ENCODE data around the gene STK35. TPM values are rescaled to one million over a fixed set of nuclear protein-coding genes. Genes with fewer than 3 reads are reported as not detected.

The STK35 gene
- total and polyA plus RNA-seq, 8 donors: 3.5 to 10.7 (median 5.6) TPM

DNA sequence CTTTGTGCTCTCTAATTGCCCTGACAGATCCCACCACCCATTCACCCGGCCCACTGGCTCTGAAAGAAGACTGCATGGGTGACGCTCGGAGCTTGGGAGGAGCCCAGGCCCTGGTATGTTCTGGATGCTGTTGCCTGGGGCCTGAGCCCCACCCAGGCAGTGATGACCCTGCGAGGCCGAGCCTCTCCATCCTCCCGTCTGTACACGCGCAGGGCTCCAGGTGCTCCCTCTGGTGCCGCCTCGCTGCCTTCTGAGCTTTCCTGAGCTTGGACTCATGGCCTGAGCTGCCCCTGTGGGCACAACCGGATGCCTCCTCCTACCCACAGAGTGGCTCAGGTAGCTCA lies 61.2 kb downstream of the STK35 start:
- Histone ChIP-seq H3K9me3 (no peaks in the 10 kb centered on the region), H3K27me3 (no peaks in the 10 kb centered on the region), H3K4me1 (no peaks in the 10 kb centered on the region), H3K36me3 (no peaks in the 10 kb centered on the region), H3K4me3 (no peak overlapping the region), H3K27ac (no peak overlapping the region)
- WGBS, 2 donors: 75 to 76% methylated on average over 11 of the region's 11 CpGs
- intact Hi-C loops (cut with DNase I): no loop called here
- TF ChIP-seq, protein P1, sequence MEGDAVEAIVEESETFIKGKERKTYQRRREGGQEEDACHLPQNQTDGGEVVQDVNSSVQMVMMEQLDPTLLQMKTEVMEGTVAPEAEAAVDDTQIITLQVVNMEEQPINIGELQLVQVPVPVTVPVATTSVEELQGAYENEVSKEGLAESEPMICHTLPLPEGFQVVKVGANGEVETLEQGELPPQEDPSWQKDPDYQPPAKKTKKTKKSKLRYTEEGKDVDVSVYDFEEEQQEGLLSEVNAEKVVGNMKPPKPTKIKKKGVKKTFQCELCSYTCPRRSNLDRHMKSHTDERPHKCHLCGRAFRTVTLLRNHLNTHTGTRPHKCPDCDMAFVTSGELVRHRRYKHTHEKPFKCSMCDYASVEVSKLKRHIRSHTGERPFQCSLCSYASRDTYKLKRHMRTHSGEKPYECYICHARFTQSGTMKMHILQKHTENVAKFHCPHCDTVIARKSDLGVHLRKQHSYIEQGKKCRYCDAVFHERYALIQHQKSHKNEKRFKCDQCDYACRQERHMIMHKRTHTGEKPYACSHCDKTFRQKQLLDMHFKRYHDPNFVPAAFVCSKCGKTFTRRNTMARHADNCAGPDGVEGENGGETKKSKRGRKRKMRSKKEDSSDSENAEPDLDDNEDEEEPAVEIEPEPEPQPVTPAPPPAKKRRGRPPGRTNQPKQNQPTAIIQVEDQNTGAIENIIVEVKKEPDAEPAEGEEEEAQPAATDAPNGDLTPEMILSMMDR (IDR thresholded peaks at IDR 0.05): no peak
- DNase-seq: peak in 1 of 6 donors; percentile 55
- ATAC-seq: no peak
- no peak for FAIRE-seq

DNA sequence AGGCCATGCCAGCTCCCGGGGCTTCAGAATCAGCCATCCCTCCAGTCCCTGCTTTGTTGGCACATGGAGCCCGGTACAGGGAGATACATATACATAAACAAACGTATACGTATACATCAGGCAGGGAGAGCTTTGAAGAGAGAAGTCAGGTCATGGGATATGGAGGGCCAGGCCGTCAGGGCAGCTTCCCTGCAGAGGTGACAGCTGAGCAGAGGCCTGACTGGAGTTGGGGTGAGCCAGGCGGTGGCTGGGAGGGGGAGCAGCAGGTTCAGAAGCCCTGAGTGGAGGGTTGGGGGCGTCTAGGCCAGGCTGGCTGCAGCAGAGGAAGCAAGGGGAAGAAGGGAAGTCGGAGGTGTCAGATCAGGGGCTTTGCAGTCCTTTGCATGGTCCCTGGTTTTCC lies 61.7 kb downstream of the STK35 start:
- no peaks in the 10 kb centered on the region for H3K27me3 ChIP-seq
- no peak overlapping the region for H3K4me3 ChIP-seq
- no peak overlapping the region for H3K27ac ChIP-seq
- FAIRE-seq: no peak
- intact Hi-C loops (cut with DNase I): no loop called here
- WGBS, 2 donors: 60 to 69% methylated on average over 8 of the region's 8 CpGs
- no peaks in the 10 kb centered on the region for H3K9me3 ChIP-seq
- TF ChIP-seq, protein P1 (IDR thresholded peaks at IDR 0.05): no peak
- no peak for DNase-seq
- no peaks in the 10 kb centered on the region for H3K36me3 ChIP-seq
- H3K4me1 ChIP-seq: no peaks in the 10 kb centered on the region
- ATAC-seq: no peak

DNA sequence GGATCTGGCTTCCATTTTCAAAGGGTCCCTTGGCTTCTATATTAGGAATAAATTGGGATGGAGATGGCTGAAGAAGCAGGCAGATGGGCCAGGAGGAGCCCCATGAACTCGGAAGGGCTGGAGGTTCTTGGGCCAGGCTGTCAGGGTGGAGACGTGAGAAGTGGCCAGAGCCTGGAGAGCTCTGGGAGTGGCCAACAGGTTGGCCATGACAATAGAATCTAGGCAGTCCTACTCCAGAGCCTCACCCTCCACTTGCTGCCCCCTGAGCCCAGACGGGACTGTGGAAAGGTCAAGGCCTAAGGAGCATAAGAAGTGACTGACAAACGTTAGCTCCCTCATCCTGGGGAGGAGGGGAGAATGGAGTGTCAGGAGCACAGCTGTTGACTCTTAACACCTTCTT lies 62.1 kb downstream of the STK35 start:
- DNase-seq (no peak), FAIRE-seq (no peak), ATAC-seq (no peak)
- 48 to 63% methylated on average over 4 of the region's 4 CpGs for WGBS, 2 donors
- Histone ChIP-seq H3K9me3 (no peaks in the 10 kb centered on the region), H3K27me3 (no peaks in the 10 kb centered on the region), H3K4me1 (no peaks in the 10 kb centered on the region), H3K27ac (no peak overlapping the region), H3K36me3 (no peaks in the 10 kb centered on the region), H3K4me3 (no peak overlapping the region)
- TF ChIP-seq, protein P1 (IDR thresholded peaks at IDR 0.05): no peak
- intact Hi-C loops (cut with DNase I): no loop called here

DNA sequence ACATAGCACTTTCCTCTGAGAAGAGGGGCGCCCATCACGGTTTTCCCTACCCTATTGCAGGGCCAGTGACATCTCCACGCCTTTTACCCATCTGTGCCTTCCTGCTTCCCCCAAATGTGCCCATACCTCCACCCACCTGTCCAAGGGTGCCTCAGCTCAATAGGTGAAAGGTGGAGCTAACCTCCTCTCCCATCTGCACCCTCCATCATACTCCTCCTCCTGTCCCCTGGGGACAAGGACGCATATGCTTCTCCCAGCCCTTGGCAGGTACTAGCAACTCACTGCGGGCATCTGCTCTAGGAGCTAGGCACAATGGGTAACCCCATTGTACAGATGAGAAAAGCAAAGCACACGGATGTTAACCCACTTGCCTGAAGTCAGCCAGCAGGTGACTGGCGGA lies 62.8 kb downstream of the STK35 start:
- intact Hi-C loops (cut with DNase I): no loop called here
- no peak for DNase-seq
- Histone ChIP-seq H3K4me1 (no peaks in the 10 kb centered on the region), H3K36me3 (no peaks in the 10 kb centered on the region), H3K4me3 (no peak overlapping the region), H3K27me3 (no peaks in the 10 kb centered on the region), H3K9me3 (no peaks in the 10 kb centered on the region), H3K27ac (no peak overlapping the region)
- WGBS, 2 donors: 65 to 81% methylated on average over 7 of the region's 7 CpGs
- TF ChIP-seq, protein P1 (IDR thresholded peaks at IDR 0.05): no peak
- FAIRE-seq: no peak
- ATAC-seq: no peak

DNA sequence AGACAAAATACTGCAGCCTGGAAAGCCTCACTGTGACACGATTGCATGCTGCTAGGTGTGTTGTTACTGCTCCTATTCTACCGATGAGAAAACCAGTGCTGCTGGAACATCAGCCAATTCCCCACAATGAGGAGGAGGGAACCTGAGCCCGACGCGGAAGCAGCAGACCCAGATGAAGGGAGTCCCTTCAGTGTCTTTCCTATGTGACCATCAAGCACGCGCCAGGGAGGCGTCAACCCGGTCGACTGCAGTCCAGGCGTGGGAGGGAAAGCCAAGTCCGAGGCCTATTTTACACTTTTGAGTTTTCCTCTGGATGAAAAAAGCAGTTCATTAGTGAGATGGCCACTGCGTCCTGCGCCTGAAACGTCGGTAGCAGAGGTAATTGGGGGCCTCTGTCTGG lies 63.3 kb downstream of the STK35 start:
- WGBS, 2 donors: 57 to 64% methylated on average over 16 of the region's 16 CpGs
- FAIRE-seq (no peak), DNase-seq (no peak), ATAC-seq (no peak)
- Histone ChIP-seq H3K27me3 (no peaks in the 10 kb centered on the region), H3K36me3 (no peaks in the 10 kb centered on the region), H3K9me3 (no peaks in the 10 kb centered on the region), H3K4me3 (no peak overlapping the region), H3K27ac (no peak overlapping the region), H3K4me1 (no peaks in the 10 kb centered on the region)
- intact Hi-C loops (cut with DNase I): no loop called here
- TF ChIP-seq, protein P1 (IDR thresholded peaks at IDR 0.05): no peak

Data from pancreas (tissue), 10 donors.